GM19395 (cell line): ENCODE data around the gene MYL12B.

Experiments
- ATAC-seq: cut with Tn5 transposase; IDR thresholded peaks from one replicate; pipeline ENCODE4 v1.9.1; 2021; ENCODE audit warnings: mild to moderate bottlenecking, moderate library complexity; ENCODE audit not compliant: unreplicated experiment

MYL12B gene

GRCh38 chr18:3234457-3234856, 27.5 kb upstream of the MYL12B start:
- ATAC-seq: no peak

DNA sequence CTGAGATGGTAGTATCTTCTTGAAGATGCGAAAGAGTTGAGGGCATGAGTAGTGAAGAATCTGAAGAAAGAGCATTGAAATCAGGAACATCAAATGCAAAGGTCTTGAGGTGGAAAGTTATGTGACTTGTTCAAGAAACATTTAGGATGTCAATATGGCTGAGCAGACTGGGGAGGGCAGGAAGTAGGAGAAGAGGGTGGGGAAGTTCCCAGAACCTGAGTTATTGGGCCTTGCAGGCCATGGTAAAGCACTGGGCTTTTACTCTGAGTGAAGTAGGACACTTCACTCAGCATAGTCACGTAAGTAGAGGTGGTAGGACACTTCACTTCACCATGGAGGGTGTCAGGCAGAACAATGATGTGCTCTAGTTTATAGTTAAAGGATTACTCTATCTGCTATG, 26.1 kb upstream of the MYL12B start:
- ATAC-seq: no peak

DNA sequence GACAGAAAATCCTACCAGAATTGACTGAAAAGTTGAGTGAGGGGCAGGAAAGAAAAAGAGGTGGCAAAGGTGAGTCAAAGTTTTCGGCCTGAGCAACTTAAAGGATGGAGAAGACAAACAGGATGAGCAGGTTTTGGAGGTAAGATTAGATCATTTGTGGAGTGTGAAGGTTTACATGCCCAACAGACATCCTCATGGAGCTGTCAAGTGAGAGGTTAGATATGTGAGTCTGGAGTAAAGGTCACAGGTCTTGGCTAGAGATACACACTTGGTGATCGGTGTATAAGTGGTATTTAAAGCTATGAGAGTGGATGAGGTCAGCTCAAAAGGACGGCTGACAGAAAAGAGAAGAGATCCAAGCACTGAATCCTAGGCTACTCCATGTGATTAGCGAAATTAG, 25.5 kb upstream of the MYL12B start:
- no peak for ATAC-seq

GRCh38 chr18:3238742-3239141, 23.2 kb upstream of the MYL12B start:
- no peak for ATAC-seq

- ATAC-seq: no peak
These were observed 16.8 kb upstream of the MYL12B start for GRCh38 chr18:3245185-3245564.

DNA sequence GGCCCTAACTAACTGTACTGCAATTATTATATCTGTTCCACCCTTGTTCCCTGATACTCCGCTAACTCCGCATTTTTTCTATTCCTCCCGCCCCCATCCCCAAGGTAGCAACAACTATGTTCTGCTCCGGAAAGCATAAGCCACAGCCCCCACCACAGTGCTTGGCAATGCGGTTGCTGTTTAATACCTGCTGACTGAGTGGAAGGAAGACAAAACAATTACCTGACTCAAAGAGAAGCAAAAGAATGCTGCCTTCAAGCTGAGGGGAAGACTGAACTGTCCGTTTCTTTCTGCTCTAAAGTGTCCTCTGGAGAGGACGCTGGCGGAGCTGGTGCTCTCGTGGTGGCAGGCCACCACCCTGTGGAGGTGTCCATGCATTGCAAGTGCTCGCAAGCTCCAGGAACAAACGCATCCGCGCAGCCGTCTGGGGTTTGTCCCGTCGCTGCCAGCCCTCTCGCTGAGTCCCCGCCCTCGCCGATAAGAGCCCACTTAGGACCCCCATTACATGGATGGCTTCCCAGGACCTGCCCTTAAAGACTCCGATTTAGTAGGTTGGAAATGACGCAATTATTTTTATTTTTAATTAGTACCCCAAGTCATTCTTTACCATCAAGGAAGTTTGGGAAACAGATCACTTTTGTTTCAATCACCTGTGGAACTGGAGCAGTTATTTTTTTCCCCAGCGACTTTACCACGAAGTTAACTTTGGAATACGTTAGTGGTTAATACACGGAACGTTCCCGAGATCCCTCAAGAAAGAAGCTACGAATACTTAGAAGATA, 15.9 kb upstream of the MYL12B start:
- peak; percentile 46 for ATAC-seq

GRCh38 chr18:3246635-3247239, 15.2 kb upstream of the MYL12B start:
- ATAC-seq: peak; percentile 0

GRCh38 chr18:3247240-3248061, 14.5 kb upstream of the MYL12B start, which contains the start of gene MYL12A:
TSS of gene MYL12A (plus strand) at chr18:3247801. CDS start at chr18:3253248, 5,447 bp downstream.
- peak; percentile 85 for ATAC-seq

DNA sequence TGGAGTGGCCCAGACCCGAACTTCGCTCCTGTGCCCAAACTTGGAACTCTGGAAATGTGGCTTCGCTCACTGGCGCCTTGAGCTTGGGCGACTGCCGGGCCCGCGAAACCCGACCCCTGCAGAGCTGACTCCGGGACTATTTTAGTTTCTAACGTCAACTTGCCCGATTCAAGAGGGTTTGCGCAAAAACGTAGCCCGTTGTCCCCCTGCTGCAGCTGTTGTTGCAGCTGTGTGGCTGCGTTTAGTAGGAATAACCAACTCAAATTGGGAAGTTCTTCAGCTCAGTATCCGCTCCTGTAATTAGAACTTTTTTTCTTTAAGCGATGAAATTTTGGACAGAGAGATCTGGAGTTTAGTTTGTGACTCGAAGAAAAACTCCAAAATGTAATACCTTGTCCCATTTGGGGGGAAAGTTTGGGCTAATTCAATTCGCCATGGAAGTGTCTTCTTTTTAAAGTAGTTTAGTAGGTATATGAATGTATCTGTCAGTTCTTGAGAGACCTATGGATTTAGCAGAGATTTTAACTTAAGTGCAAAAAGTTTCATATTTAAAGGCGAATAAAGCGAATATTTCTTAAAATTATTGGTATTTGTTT, 13.8 kb upstream of the MYL12B start:
- ATAC-seq: no peak

- ATAC-seq: no peak
These were observed 13.1 kb upstream of the MYL12B start for GRCh38 chr18:3248658-3249359.

- ATAC-seq: no peak
These were observed 11.5 kb upstream of the MYL12B start for GRCh38 chr18:3250237-3251107.

DNA sequence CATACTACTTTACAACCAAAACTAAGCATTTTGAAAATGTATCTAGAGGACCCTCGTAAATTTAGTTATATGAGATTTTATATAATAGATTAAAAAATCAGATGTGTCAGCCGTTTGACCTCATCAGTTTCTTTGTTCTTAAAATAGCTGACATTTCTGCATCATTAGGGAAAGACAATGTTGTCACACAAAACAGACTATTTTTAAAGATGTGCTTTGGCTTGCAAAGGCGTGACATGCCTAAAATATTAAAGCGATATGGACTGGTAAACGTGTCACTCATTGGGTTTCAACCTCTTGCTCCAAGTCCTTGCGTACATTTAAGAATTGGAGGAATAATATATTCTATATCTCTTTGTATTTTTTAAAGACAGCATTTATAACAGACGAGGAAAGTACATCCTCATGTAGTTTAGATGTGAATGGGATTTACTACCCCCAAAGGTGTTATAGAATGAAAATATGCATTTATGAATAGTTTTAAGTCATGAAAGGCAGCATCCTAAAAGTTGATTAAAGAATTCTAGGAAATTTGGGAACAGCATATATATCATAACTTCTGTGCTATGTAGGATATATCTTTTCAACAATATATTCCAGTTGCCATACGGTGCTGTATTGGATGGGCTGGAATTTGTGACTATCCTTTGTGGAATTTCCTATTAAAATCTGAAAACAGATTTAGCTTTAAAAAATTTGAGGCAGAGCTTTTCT, 10.5 kb upstream of the MYL12B start:
- no peak for ATAC-seq

GRCh38 chr18:3251963-3252277, 10.0 kb upstream of the MYL12B start:
- no peak for ATAC-seq

DNA sequence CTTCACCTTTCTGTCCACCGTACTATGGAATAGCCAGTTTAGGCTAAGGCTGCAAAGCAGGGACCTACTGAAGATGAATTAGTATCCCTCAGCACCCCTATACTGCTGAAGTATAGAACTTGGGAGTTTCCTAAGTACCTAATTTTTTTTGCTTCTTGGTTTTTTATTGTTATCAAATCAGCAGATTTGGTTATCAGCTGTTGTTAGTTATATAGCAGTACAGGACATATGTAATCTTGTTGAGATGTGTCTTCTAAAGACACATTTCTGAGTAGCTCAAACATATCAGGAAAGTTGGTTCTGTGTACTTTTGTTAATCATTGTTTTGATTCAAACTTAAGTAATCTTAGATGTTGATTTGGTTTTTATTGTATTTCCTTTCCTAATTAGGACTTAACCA, 9.1 kb upstream of the MYL12B start:
- no peak for ATAC-seq

DNA sequence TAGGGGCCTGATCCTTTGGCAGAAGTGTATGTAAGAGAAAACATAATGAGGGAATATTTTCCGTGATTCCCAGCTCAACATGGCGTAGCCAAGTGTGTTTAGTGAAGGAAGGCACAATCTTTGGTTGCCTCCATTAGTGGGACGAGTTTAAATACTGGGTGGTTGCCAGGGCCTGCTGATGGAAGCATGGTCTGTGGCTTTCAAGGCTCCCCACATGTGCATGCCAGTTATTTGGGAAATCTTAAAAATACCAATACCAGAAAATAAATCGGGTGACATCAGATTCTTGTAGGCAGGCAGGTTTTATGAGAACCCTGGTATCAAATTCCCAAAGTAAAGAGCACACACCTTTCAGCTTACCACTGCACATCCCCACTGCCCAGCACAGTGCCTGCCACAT, 7.2 kb upstream of the MYL12B start:
- ATAC-seq: no peak

DNA sequence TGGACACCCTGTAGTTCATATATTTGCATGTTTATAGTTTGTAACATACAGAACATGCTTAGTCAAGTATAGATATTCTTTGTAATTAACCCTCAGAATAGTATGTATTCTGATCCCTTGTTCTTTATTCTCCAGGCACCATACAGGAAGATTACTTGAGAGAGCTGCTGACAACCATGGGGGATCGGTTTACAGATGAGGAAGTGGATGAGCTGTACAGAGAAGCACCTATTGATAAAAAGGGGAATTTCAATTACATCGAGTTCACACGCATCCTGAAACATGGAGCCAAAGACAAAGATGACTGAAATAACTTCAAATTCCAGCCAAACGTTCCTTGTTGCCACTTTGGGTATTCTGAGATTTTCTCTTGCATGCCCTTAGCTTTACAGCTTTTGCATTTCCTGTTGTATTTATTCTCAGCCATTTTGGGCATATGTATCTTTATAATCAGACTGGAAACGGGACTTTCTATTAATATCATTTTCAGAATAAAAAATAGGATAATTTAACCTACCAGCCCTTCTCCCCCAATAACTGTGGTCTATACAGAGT, 6.2 kb upstream of the MYL12B start:
- ATAC-seq: no peak

DNA sequence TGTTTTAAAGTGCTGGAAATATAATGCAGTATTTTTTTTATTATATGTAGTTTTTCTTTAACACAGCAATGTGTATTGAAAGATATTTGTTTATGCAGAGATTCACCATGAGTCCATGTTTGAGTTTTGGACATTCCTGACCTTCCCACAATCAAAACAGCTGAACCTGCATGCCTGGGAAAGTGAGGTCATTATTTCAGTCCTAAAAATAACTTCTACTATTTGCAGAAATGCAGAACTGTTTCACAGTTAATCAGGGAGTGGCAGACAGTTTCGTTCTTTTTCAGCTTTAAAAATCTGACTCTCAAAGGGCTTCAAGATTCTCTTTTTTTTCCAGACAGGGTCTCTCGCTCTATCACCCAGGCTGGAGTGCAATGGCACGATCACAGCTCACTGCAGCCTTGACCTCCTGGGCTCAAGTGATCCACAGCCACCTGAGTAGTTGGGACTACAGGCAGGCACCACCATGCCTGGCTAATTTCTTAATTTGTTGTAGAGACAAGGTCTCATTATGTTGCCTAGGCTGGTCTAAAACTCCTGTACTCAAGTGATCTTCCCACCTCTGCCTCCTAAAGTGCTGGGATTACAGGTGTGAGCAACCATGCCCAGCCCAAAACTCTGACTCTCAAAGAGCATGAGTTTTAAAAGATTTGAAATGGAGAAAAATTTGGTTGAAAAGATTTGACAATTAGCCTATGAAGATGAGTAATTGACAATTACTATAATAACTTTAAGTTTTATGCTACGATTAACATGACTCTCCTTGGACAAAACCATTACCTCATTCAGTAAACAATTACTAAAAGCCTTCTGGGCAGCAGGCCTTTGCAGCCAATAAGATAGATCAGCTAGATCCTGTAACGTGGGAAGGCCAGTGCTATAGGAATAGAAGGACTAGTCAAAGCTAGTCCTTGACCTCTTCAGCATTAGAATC, 5.0 kb upstream of the MYL12B start:
- ATAC-seq: no peak

- ATAC-seq: no peak
These were observed 4.3 kb upstream of the MYL12B start for GRCh38 chr18:3257627-3258120.
